Small intestine (tissue), 16 donors: ENCODE data around the gene OR2H2. TPM values are rescaled to one million over a fixed set of nuclear protein-coding genes. Genes with fewer than 3 reads are reported as not detected.

Experiments
- DNase-seq, 2 donors: peaks; one replicate each; pipeline versions ENCODE4 v3.0.0 to v3.0.0-alpha.2; 2013
- FAIRE-seq: peaks from 2 replicates; lab custom pipeline; 2012; peaks lifted over from hg19 to GRCh38; lab: Jason Lieb, UNC
- H3K27ac ChIP-seq, 3 donors: one replicate each; pipeline ENCODE4 v1.5.1; 2013; ENCODE audit warnings: low read length in 2 of 3, mild to moderate bottlenecking in 2 of 3, control low read depth in 1 of 3, inconsistent platforms in 1 of 3, low read depth in 1 of 3, moderate library complexity in 1 of 3
- H3K27me3 ChIP-seq, 3 donors: one replicate each; pipeline ENCODE4 v1.6.1; 2013; ENCODE audit warnings: low read length in 3 of 3, inconsistent platforms in 1 of 3; ENCODE audit not compliant: control insufficient read depth in 3 of 3, insufficient read depth in 3 of 3
- H3K36me3 ChIP-seq, 3 donors: one replicate each; pipeline ENCODE4 v1.6.1; 2013; ENCODE audit warnings: low read length in 3 of 3, inconsistent platforms in 1 of 3, low read depth in 1 of 3, mild to moderate bottlenecking in 1 of 3, moderate library complexity in 1 of 3; ENCODE audit not compliant: control insufficient read depth in 3 of 3, insufficient read depth in 2 of 3
- H3K4me1 ChIP-seq, 3 donors: one replicate each; pipeline ENCODE4 v1.6.1; 2013; ENCODE audit warnings: low read length in 2 of 3, inconsistent platforms in 1 of 3, low read depth in 1 of 3, mild to moderate bottlenecking in 1 of 3, moderate library complexity in 1 of 3; ENCODE audit not compliant: control insufficient read depth in 3 of 3, insufficient read depth in 2 of 3
- H3K4me3 ChIP-seq, 3 donors: one replicate each; pipeline ENCODE4 v1.5.1; 2013; ENCODE audit warnings: low read length in 3 of 3, control low read depth in 1 of 3, inconsistent platforms in 1 of 3, low read depth in 1 of 3, mild to moderate bottlenecking in 1 of 3, moderate library complexity in 1 of 3
- H3K9me3 ChIP-seq, 2 donors: one replicate each; pipeline ENCODE4 v1.6.1; 2013; ENCODE audit warnings: low read depth in 1 of 2, low read length in 1 of 2; ENCODE audit not compliant: control insufficient read depth in 2 of 2, insufficient read depth in 1 of 2
- WGBS, 3 donors: extraction: QIAGEN DNeasy Blood & Tissue Kit; methylation state at CpG; one replicate each; pipeline ENCODE4 v1.1.7; 2013; 5-methylcytosine and 5-hydroxymethylcytosine counted together
- long read RNA-seq, 10 donors: transcript quantifications; one replicate each; lab custom pipeline, GENCODE V29; 2026
- polyA plus RNA-seq, 4 donors: library from polyadenylated mRNA; stranded (reverse) in 3 of 4; unstranded in 1 of 4; fragments of 200-250 nt in 3 of 4; fragments of 120-200 nt in 1 of 4; gene quantifications; one replicate each; pipeline versions ENCODE4 v1.2.1 to v1.2.3, GENCODE V29; 2013
- donor health status: healthy with polysubstance abuse.
- donor health status: control.
- donor health status: control.
- donor health status: Bipolar disorder and iron deficiency.
- donor health status: healthy.

Gene OR2H2
- not detected for polyA plus RNA-seq
- long read RNA-seq, donor 1, result 0 reads
- long read RNA-seq, donor 2, result 0 reads
- long read RNA-seq, donor 3, result 0 reads
- long read RNA-seq, donor 4, result 0 reads
- long read RNA-seq, donor 5, result 0 reads
- long read RNA-seq, donor 6, result 0 reads
- long read RNA-seq, donor 7, partial matches to known transcripts, result 0 of 4 reads
- long read RNA-seq, donor 7, other reads (novel, unspliced or antisense), result 0 of 4 reads
- long read RNA-seq, donor 8, result 0 reads
- long read RNA-seq, donor 9, result 0 reads
- long read RNA-seq, donor 10, result 0 reads

DNA sequence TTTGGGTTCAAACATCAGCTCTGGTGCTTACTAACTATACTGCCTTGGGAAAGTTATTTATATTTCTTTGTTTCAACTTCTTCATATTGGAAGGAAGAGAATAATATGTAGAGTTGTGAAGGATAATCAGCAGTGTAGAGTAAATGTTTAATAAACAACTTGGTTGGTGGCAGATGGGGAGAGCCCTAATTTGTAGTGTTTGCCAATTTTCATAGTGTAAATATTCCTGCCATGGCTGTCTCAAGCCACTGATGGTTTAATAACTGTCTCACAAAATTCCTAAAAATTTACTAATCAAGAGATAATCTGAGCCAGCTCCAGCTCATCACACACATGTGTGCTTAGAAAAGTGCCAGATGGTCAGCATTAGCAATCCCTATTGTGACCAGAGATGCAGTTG, at the start of gene OR2H2:
TSS of gene OR2H2 (plus strand) at position 301 of the 400 bp plus-strand sequence. CDS start 2,824 bp downstream, outside the sequence.
- Histone ChIP-seq H3K27ac (no peak within 1 kb of the TSS), H3K4me1 (no peaks in the 10 kb centered on the region), H3K9me3 (no peaks in the 10 kb centered on the region), H3K4me3 (no peak within 1 kb of the TSS), H3K27me3 (no peaks in the 10 kb centered on the region), H3K36me3 (no peaks in the 10 kb centered on the region)
- DNase-seq (no peak), FAIRE-seq (no peak)

DNA sequence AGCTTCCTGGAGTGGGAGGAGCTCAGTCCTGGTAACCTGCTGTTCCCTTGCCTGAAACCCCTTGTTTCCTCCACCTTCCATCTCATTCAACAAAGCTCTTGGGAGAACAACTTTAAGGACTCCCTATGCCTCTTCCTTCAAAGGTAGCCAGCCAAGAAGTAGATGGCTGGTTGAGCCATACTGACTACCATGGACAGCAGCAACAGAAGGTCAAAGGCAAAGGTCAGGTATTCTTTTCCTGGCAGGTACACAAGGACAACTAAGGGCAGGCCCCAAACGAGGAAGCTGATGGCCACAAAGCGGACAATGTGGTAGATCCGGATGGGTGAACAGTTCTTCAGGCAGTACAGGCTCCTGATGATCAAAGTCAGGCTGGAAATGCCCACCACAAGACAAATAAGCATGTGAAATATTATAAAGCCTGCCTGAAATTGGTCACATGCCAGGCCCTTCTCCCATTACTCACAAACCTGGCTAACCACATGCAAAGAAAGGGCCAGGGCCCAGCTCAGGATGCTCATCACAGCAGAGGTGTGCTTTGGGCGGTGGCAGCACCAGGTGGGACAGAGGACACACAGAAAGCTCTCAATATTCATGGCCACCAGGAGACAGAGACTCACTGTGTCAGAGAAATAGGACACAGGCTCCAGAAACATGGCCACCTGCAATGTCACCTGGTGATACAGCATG, 47.1 kb upstream of the OR2H2 start:
- no peaks in the 10 kb centered on the region for H3K36me3 ChIP-seq
- H3K27me3 ChIP-seq, result no peaks in the 10 kb centered on the region
- 65 to 75% (median 65%) methylated on average over 4 of the region's 4 CpGs for WGBS, 3 donors
- H3K9me3 ChIP-seq, result no peaks in the 10 kb centered on the region
- no peak overlapping the region for H3K4me3 ChIP-seq
- no peaks in the 10 kb centered on the region for H3K4me1 ChIP-seq
- DNase-seq (no peak), FAIRE-seq (no peak)
- H3K27ac ChIP-seq, result no peak overlapping the region

DNA sequence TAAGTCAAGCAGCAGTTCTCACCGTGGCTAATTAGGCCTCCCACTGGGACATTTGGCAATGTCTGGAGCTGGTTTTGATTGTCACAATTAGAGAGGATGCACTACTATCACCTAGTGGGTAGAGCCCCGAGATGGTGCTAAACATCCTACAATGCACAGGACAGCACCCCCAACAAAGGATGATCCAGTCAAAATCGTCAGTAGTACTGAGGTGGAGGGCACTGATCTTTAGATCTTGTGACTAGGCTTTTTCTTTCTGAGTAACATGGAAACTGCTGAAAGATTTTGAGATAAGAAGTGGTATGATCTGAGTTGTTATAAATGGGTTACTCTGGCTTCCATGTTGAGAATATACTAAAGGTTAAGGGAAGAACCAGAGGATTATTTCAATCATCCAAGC, 37.3 kb upstream of the OR2H2 start:
- no peak overlapping the region for H3K4me3 ChIP-seq
- no peaks in the 10 kb centered on the region for H3K4me1 ChIP-seq
- 34 to 42% (median 38%) methylated on average over 3 of the region's 3 CpGs for WGBS, 3 donors
- no peaks in the 10 kb centered on the region for H3K36me3 ChIP-seq
- H3K27me3 ChIP-seq, result peaks cover 0 to 6% (median 0%) of the 10 kb centered on the region in 3 donors
- no peak for DNase-seq
- no peak overlapping the region for H3K27ac ChIP-seq
- no peaks in the 10 kb centered on the region for H3K9me3 ChIP-seq
- no peak for FAIRE-seq

DNA sequence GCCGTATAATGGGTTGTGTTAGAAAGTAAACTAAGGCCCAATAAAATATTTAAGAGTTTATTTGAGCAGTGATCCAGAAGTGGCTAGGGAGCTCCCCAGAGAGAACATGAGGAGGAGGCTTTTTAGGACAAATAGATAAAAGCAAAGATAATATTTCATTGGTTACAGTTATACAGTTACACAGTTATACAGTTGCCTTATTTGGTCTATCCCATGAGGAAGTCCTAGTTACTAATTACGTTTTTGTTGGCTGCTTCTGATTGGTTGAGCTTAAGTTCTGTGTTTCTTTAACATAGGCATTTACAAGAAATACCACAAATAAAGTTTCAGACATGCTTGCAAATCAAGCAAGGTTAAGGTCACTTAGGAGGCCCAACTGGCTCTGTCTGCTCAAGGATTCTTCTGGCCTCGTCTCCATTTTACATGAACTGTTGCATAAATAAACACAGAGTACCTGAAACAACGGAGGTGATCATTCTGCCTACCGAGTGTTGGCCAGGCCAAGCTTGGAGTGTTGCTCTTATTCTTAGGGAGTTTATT, 32.3 kb upstream of the OR2H2 start:
- H3K4me1 ChIP-seq, result peaks cover 0 to 4% (median 0%) of the 10 kb centered on the region in 3 donors
- no peaks in the 10 kb centered on the region for H3K36me3 ChIP-seq
- no peak overlapping the region for H3K4me3 ChIP-seq
- peaks cover 0 to 37% (median 12%) of the 10 kb centered on the region in 3 donors for H3K27me3 ChIP-seq
- 27 to 30% (median 30%) methylated on average over 5 of the region's 5 CpGs for WGBS, 3 donors
- no peak for FAIRE-seq
- peak; percentile 54 to 58 for DNase-seq
- peak overlapping the region in 1 of 3 donors; percentile 1 for H3K27ac ChIP-seq
- H3K9me3 ChIP-seq, result no peaks in the 10 kb centered on the region

DNA sequence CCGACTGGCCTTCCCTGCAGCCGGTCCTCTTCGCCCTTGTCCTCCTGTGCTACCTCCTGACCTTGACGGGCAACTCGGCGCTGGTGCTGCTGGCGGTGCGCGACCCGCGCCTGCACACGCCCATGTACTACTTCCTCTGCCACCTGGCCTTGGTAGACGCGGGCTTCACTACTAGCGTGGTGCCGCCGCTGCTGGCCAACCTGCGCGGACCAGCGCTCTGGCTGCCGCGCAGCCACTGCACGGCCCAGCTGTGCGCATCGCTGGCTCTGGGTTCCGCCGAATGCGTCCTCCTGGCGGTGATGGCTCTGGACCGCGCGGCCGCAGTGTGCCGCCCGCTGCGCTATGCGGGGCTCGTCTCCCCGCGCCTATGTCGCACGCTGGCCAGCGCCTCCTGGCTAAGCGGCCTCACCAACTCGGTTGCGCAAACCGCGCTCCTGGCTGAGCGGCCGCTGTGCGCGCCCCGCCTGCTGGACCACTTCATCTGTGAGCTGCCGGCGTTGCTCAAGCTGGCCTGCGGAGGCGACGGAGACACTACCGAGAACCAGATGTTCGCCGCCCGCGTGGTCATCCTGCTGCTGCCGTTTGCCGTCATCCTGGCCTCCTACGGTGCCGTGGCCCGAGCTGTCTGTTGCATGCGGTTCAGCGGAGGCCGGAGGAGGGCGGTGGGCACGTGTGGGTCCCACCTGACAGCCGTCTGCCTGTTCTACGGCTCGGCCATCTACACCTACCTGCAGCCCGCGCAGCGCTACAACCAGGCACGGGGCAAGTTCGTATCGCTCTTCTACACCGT, 31.5 kb upstream of the OR2H2 start:
- H3K27me3 ChIP-seq, result peaks cover 0 to 37% (median 12%) of the 10 kb centered on the region in 3 donors
- H3K27ac ChIP-seq, result peak overlapping the region in 1 of 3 donors; percentile 14
- H3K4me1 ChIP-seq, result peaks cover 0 to 4% (median 0%) of the 10 kb centered on the region in 3 donors
- no peaks in the 10 kb centered on the region for H3K9me3 ChIP-seq
- peak overlapping the region in 2 of 3 donors; percentile 18 to 27 for H3K4me3 ChIP-seq
- WGBS, 3 donors, result 3 to 7% (median 5%) methylated on average over 76 to 83 of the region's 83 CpGs
- FAIRE-seq (no peak), DNase-seq (peak in 1 of 2 donors; percentile 45)
- no peaks in the 10 kb centered on the region for H3K36me3 ChIP-seq

DNA sequence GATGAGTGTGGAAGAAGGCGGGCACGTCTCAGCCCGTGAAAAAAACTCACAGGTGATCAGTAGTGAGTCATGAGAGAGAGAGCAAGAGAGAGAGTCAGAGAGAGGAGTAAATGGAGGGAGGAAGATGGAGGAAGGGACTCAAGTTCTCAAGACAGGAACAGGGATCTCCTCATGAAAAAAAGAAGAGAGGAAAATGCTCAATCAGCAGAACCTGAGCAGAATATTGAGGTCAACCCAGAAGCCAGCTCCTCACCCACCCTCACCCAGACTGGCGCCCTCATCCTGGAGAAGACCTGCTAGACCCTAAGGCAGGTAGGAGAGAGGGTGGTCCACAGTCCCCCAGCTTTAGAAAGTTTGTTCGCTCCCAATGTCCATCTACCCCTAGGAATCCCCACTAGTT, 30.2 kb upstream of the OR2H2 start:
- Histone ChIP-seq H3K4me1 (peaks cover 0 to 4% (median 0%) of the 10 kb centered on the region in 3 donors), H3K27ac (no peak overlapping the region), H3K4me3 (no peak overlapping the region), H3K9me3 (no peaks in the 10 kb centered on the region), H3K27me3 (peaks cover 0 to 37% (median 12%) of the 10 kb centered on the region in 3 donors), H3K36me3 (no peaks in the 10 kb centered on the region)
- 82 to 87% (median 83%) methylated on average over 5 of the region's 5 CpGs for WGBS, 3 donors
- FAIRE-seq (no peak), DNase-seq (no peak)

DNA sequence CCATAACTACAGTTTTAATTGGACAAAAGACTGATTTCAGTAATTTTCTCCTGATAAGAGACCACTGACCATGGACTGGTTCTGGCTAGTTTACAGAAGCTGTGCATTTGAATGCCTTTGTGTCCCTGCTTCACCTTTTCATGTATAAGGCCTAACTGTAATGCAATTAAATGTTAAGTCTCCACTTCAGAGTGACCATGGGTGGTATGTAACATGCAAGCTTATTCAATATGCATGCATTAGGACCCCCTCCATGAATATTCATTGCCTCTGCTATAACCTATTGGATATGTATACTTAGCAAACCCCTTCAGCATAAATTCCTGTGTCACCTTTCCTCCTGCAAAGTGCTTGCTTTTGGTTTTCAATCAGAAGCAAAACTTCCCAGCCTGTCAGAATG, 27.6 kb upstream of the OR2H2 start:
- H3K4me3 ChIP-seq, result no peak overlapping the region
- no peaks in the 10 kb centered on the region for H3K9me3 ChIP-seq
- H3K27me3 ChIP-seq, result peaks cover 0 to 33% (median 12%) of the 10 kb centered on the region in 3 donors
- DNase-seq (no peak), FAIRE-seq (no peak)
- H3K27ac ChIP-seq, result no peak overlapping the region
- no peaks in the 10 kb centered on the region for H3K36me3 ChIP-seq
- peaks cover 0 to 4% (median 0%) of the 10 kb centered on the region in 3 donors for H3K4me1 ChIP-seq

DNA sequence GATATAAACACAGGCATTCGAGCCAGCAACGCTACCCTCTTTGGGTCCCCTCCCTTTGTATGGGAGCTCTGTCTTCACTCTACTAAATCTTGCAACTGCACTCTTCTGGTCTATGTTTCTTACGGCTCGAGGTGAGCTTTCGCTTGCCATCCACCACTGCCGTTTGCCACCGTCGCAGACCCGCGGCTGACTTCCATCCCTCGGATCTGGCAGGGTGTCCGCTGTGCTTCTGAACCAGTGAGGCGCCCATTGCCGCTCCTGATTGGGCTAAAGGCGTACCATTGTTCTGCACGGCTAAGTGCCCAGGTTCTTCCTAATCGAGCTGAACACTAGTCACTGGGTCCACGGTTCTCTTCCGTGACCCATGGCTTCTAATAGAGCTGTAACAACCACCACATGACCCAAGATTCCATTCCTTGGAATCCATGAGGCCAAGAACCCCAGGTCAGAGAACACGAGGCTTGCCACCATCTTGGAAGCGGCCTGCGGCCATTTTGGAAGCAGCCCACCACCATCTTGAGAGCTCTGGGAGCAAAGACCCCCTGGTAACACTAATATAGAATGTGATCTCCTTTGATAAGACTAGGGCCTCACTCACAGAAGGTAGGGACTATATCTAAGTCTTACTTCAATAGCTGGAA, 26.4 kb upstream of the OR2H2 start:
- no peaks in the 10 kb centered on the region for H3K36me3 ChIP-seq
- 86 to 93% (median 90%) methylated on average over 22 of the region's 22 CpGs for WGBS, 3 donors
- DNase-seq (no peak), FAIRE-seq (no peak)
- H3K27ac ChIP-seq, result no peak overlapping the region
- H3K4me1 ChIP-seq, result no peaks in the 10 kb centered on the region
- no peak overlapping the region for H3K4me3 ChIP-seq
- peaks cover 0 to 23% (median 12%) of the 10 kb centered on the region in 3 donors for H3K27me3 ChIP-seq
- H3K9me3 ChIP-seq, result no peaks in the 10 kb centered on the region
